K562 (cell line): ENCODE results near the gene ANKRD49. TPM values are rescaled to one million over a fixed set of nuclear protein-coding genes. Genes with fewer than 3 reads are reported as not detected.

Source experiments
- ATAC-seq: fragments of 200-7000 bp; cut with Tn5 transposase; 3 replicates; pipeline ENCODE4 v1.9.1; 2020; ENCODE audit warnings: moderate library complexity
- BruUV-seq: library from RNA; stranded (reverse); fragments of 400-500 nt; replicated peaks from 2 replicates; lab custom pipeline; 2021; lab: Mats Ljungman, UMichigan
- CTCF ChIA-PET: fragments of 300-600 bp; formaldehyde crosslinking; extraction: SDS; loops from one replicate; lab custom pipeline; 2021; ENCODE audit warnings: low intra/inter-chr PET ratio; lab: Yijun Ruan, JAX
- POLR2A ChIA-PET: fragments of 300-600, 350-650 bp; sonication (Branson Sonifier 250); formaldehyde crosslinking; extraction: SDS; loops from one replicate; lab custom pipeline; 2021; ENCODE audit warnings: antibody characterized with exemption, inconsistent platforms; lab: Yijun Ruan, JAX
- DNase-seq, 4 experiments: peaks; one replicate each; pipeline versions ENCODE4 v3.0.0 to v3.0.0-alpha.2; 2011 to 2018; ENCODE audit warnings: low spot score in 3 of 4, mixed read lengths in 3 of 4; ENCODE audit errors: extremely low read depth in 1 of 4
- FAIRE-seq: peaks from 2 replicates; lab custom pipeline; 2011; peaks lifted over from hg19 to GRCh38; lab: Jason Lieb, UNC
- H2AFZ ChIP-seq: 2 replicates; pipeline ENCODE4 v1.6.0; 2011; ENCODE audit warnings: low read depth, low read length, control low read depth, inconsistent platforms
- H3K27ac ChIP-seq: fragments of 200-600 bp; 3 replicates; pipeline ENCODE4 v1.8.0; 2011; ENCODE audit warnings: low read depth, mild to moderate bottlenecking, control low read depth, inconsistent platforms, low read length, moderate library complexity, mixed read lengths; ENCODE audit errors: extremely low read depth
- H3K27me3 ChIP-seq, 2 experiments: fragments of 300-600 bp in 1 of 2; 2 replicates in 1 of 2; 3 replicates in 1 of 2; pipeline versions ENCODE4 v1.6.0 to v1.8.0; 2011; ENCODE audit warnings: inconsistent platforms in 2 of 2, low read length in 2 of 2, mild to moderate bottlenecking in 1 of 2, mixed read lengths in 1 of 2, moderate library complexity in 1 of 2; ENCODE audit not compliant: control insufficient read depth in 2 of 2, insufficient read depth in 2 of 2
- H3K36me3 ChIP-seq: fragments of 300-600 bp; 3 replicates; pipeline ENCODE4 v1.8.0; 2011; ENCODE audit warnings: mild to moderate bottlenecking, low read length, inconsistent platforms; ENCODE audit not compliant: control insufficient read depth, insufficient read depth
- H3K4me1 ChIP-seq, 2 experiments: fragments of 200-600 bp in 1 of 2; replicated peaks in 1 of 2; 2 replicates in 1 of 2; 3 replicates in 1 of 2; pipeline versions ENCODE4 v1.5.1 to v1.8.0; 2011; ENCODE audit warnings: inconsistent platforms in 2 of 2, low read length in 2 of 2, mild to moderate bottlenecking in 1 of 2, mixed read lengths in 1 of 2, moderate library complexity in 1 of 2; ENCODE audit not compliant: control insufficient read depth in 2 of 2, insufficient read depth in 2 of 2
- H3K4me2 ChIP-seq: 2 replicates; pipeline ENCODE4 v1.6.1; 2011; ENCODE audit warnings: low read length, control low read depth, inconsistent platforms, mixed read lengths; ENCODE audit not compliant: insufficient read depth
- H3K4me3 ChIP-seq: fragments of 200-600 bp; sonication (generic), shearing (Covaris generic); 2 replicates; pipeline ENCODE4 v1.5.1; 2016; ENCODE audit warnings: control low read depth, inconsistent platforms
- H3K79me2 ChIP-seq: fragments of 200-600 bp; 3 replicates; pipeline ENCODE4 v1.8.0; 2011; ENCODE audit warnings: low read length, inconsistent platforms; ENCODE audit not compliant: control insufficient read depth, insufficient read depth
- H3K9ac ChIP-seq, 2 experiments: 2 replicates each; pipeline versions ENCODE4 v1.6.0 to v1.6.1; 2011; ENCODE audit warnings: low read depth in 2 of 2, low read length in 2 of 2, control low read depth in 1 of 2, inconsistent platforms in 1 of 2, mild to moderate bottlenecking in 1 of 2, mixed read lengths in 1 of 2; ENCODE audit not compliant: insufficient read depth in 1 of 2
- H3K9me1 ChIP-seq: one replicate; pipeline ENCODE4 v1.6.0; 2011; ENCODE audit warnings: inconsistent platforms, mild to moderate bottlenecking, low read length, moderate library complexity; ENCODE audit not compliant: control insufficient read depth, insufficient read depth
- H3K9me3 ChIP-seq: replicated peaks from 2 replicates; pipeline ENCODE4 v1.5.1; 2011; ENCODE audit warnings: low read depth, low read length, inconsistent platforms; ENCODE audit not compliant: control insufficient read depth, insufficient read depth
- H4K20me1 ChIP-seq: replicated peaks from 2 replicates; pipeline ENCODE4 v1.6.1; 2011; ENCODE audit warnings: low read length, inconsistent platforms, mixed read lengths; ENCODE audit not compliant: control insufficient read depth, insufficient read depth
- CAMTA2 ChIP-seq: fragments of 250-450 bp; sonication (Bioruptor Pico); conservative IDR thresholded peaks from 2 replicates; pipeline ENCODE4 v1.5.1; 2022
- CBFA2T2 ChIP-seq: fragments of 450-650 bp; conservative IDR thresholded peaks from 2 replicates; pipeline ENCODE4 v1.6.1; 2017; ENCODE audit warnings: mild to moderate bottlenecking
- RNF2 ChIP-seq: sonication (generic); IDR thresholded peaks from 2 replicates; pipeline ENCODE4 v1.6.1; 2016
- SOX6 ChIP-seq: fragments of 450-650 bp; IDR thresholded peaks from 2 replicates; pipeline ENCODE4 v1.6.1; 2014; ENCODE audit warnings: mild to moderate bottlenecking
- SRSF9 ChIP-seq: fragments of 200-400 bp; formaldehyde crosslinking; IDR thresholded peaks from 2 replicates; pipeline ENCODE4 v1.6.1; 2017; ENCODE audit warnings: low read depth, low read length, borderline replicate concordance
- TSC22D4 ChIP-seq: fragments of 450-650 bp; IDR thresholded peaks from 2 replicates; pipeline ENCODE4 v1.6.1; 2016; ENCODE audit warnings: missing genetic modification characterization, missing biosample characterization, control low read depth
- WGBS: fragments of 100-300 bp; shearing (Covaris generic); methylation state at CpG from one replicate; pipeline ENCODE4 v1.1.6; 2016; ENCODE audit warnings: low coverage, mixed read lengths; ENCODE audit not compliant: insufficient coverage; ENCODE audit errors: missing lambda C conversion rate; 5-methylcytosine and 5-hydroxymethylcytosine counted together
- in situ Hi-C: fragments of 300-500 bp; cut with MboI; formaldehyde crosslinking; loops from 4 replicates; pipeline ENCODE4 v1.15.0; 2018; ENCODE audit warnings: inconsistent platforms, mixed read lengths
- intact Hi-C: fragments of 100-400 bp; cut with micrococcal nuclease; formaldehyde crosslinking; loops from 2 replicates; pipeline ENCODE4 v1.14.2; 2022
- polyA plus RNA-seq, 8 experiments: library from polyadenylated mRNA; depleted of rRNA in 4 of 8; stranded (reverse) in 5 of 8; unstranded in 3 of 8; fragments of >200 nt; fragmentation: Nextera tagmentation in 2 of 8; fragmentation: Illumina TruSeq in 1 of 8; extraction: Ambion mirVana in 2 of 8; extraction: Trizol in 1 of 8; gene quantifications; 2 replicates each; pipeline versions ENCODE4 v1.2.1 to v1.2.3, GENCODE V29; 2011 to 2014; ENCODE audit warnings: inconsistent platforms in 1 of 8, missing spikeins in 1 of 8
- total RNA-seq, 7 experiments: library from RNA; depleted of rRNA in 6 of 7; stranded (reverse); fragments of >200 nt in 6 of 7; fragmentation: Illumina TruSeq in 2 of 7; extraction: Trizol in 2 of 7; gene quantifications; 2 replicates each; pipeline versions ENCODE4 v1.2.1 to v1.2.3, GENCODE V29; 2011 to 2021; ENCODE audit warnings: low replicate concordance in 1 of 7
- TF ChIP-seq, protein P1 (sequence below): fragments of 250-450 bp; sonication (Bioruptor Pico); IDR thresholded peaks from 2 replicates; pipeline ENCODE4 v1.8.0; 2021; ENCODE audit warnings: mild to moderate bottlenecking, moderate library complexity

The ANKRD49 gene
- total and polyA plus RNA-seq, 9 of the 15 experiments (the other 6 are each of a cell fraction or from before 2014, with no cell fraction given) = 13.4 to 43.5 (median 30.6) TPM

DNA sequence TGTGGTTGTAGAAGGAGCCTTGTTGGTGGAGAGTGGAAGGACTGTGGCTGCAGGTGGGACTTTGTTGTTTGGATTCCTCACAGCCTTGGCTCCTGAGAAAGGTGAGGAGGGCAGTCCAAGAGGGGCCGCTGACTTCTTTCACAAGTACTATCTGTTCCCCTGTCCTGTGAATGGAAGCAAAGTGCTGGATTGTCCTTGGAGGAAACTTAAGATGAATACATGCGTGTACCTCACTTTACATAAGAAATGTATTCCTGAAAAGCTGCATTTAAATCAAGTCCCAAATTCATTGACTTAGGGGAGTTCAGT, 52.3 kb downstream of the ANKRD49 start:
- H3K9me3 ChIP-seq = no peaks in the 10 kb centered on the region
- no peaks in the 10 kb centered on the region for H3K27me3 ChIP-seq
- peaks cover 32% of the 10 kb centered on the region for H3K79me2 ChIP-seq
- H3K27ac ChIP-seq = no peak overlapping the region
- no peak overlapping the region for H2AFZ ChIP-seq
- FAIRE-seq = peak; percentile 57
- peak overlapping the region in 1 of 2 experiments; percentile 30; a peak in 1 of 4 replicates for H3K9ac ChIP-seq
- WGBS = 34% methylated on average over 2 of the region's 2 CpGs
- CTCF ChIA-PET = no interaction called here
- no peak for ATAC-seq
- intact Hi-C loops (no loop called here), in situ Hi-C loops (no loop called here)
- DNase-seq = no peak
- H3K36me3 ChIP-seq = peaks cover 13% of the 10 kb centered on the region; the same call in 2 of the 3 replicates
- H3K4me3 ChIP-seq = peak overlapping the region; percentile 71
- H3K4me1 ChIP-seq = peaks cover 33 to 35% of the 10 kb centered on the region in 2 experiments; a peak in 4 of 5 replicates
- POLR2A ChIA-PET = interaction anchor here (0.7 to 1.9 kb wide), 5 partner anchors 9 to 715 kb away, joined by 3 to 5 read pairs (median 3); no protein-coding TSS in a partner anchor
- TSS peak; percentile 39 for BruUV-seq
- H3K9me1 ChIP-seq = no peaks in the 10 kb centered on the region
- no peak for TF ChIP-seq RNF2
- no peak for TF ChIP-seq CAMTA2 (CRISPR knock-in tag)
- TF ChIP-seq SOX6 = no peak
- TF ChIP-seq SRSF9 = no peak
- TF ChIP-seq CBFA2T2 = no peak
- TF ChIP-seq, protein P1, sequence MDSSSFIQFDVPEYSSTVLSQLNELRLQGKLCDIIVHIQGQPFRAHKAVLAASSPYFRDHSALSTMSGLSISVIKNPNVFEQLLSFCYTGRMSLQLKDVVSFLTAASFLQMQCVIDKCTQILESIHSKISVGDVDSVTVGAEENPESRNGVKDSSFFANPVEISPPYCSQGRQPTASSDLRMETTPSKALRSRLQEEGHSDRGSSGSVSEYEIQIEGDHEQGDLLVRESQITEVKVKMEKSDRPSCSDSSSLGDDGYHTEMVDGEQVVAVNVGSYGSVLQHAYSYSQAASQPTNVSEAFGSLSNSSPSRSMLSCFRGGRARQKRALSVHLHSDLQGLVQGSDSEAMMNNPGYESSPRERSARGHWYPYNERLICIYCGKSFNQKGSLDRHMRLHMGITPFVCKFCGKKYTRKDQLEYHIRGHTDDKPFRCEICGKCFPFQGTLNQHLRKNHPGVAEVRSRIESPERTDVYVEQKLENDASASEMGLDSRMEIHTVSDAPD (CRISPR knock-in tag) = no peak
- no peak for TF ChIP-seq TSC22D4 (tag)
- no peaks in the 10 kb centered on the region; the same call in 1 of the 2 replicates for H4K20me1 ChIP-seq
- H3K4me2 ChIP-seq = peak overlapping the region; percentile 84
